GM19193 (cell line): ENCODE results near the gene LRRC4B.

Source experiments
- POLR2A ChIP-seq: IDR thresholded peaks from 4 replicates; pipeline ENCODE4 v1.6.1; 2011; ENCODE audit not compliant: insufficient read depth, insufficient read length; ENCODE audit errors: extremely low read depth

Gene LRRC4B

GRCh38 chr19:50506700-50507099 is 61.5 kb downstream of the LRRC4B start:
- TF ChIP-seq POLR2A, result no peak

- TF ChIP-seq POLR2A, result no peak
Observed at GRCh38 chr19:50505856-50506611, 62.2 kb downstream of the LRRC4B start.

GRCh38 chr19:50501568-50502475 is 66.4 kb downstream of the LRRC4B start:
- TF ChIP-seq POLR2A, result no peak

GRCh38 chr19:50501186-50501567 is 67.1 kb downstream of the LRRC4B start:
- TF ChIP-seq POLR2A, result no peak

- TF ChIP-seq POLR2A, result no peak
Observed at GRCh38 chr19:50500753-50501151, 67.5 kb downstream of the LRRC4B start.

GRCh38 chr19:50500060-50500752 is 68.0 kb downstream of the LRRC4B start:
- TF ChIP-seq POLR2A, result no peak

- no peak for TF ChIP-seq POLR2A
Observed at GRCh38 chr19:50498219-50499056, 69.8 kb downstream of the LRRC4B start.

- no peak for TF ChIP-seq POLR2A
Observed at GRCh38 chr19:50497022-50497405, 71.2 kb downstream of the LRRC4B start.

- TF ChIP-seq POLR2A, result no peak
Observed at GRCh38 chr19:50496189-50497021, 71.8 kb downstream of the LRRC4B start.

- no peak for TF ChIP-seq POLR2A
Observed at GRCh38 chr19:50495020-50495531, 73.2 kb downstream of the LRRC4B start.

GRCh38 chr19:50494186-50495019 is 73.8 kb downstream of the LRRC4B start:
- no peak for TF ChIP-seq POLR2A

- TF ChIP-seq POLR2A, result no peak
Observed at GRCh38 chr19:50493171-50493570, 75.1 kb downstream of the LRRC4B start.

GRCh38 chr19:50492303-50493052 is 75.8 kb downstream of the LRRC4B start:
- TF ChIP-seq POLR2A, result no peak
